IMR-90 (cell line): ENCODE measurements around the gene FMN1. TPM values are rescaled to one million over a fixed set of nuclear protein-coding genes. Genes with fewer than 3 reads are reported as not detected.

Source experiments
- ATAC-seq: fragments of 200-7000 bp; cut with Tn5 transposase; 2 replicates; pipeline ENCODE4 v1.9.1; 2020; ENCODE audit warnings: low read depth, mild to moderate bottlenecking, moderate library complexity
- BruUV-seq: library from RNA; stranded (reverse); fragments of 400-500 nt; replicated peaks from 2 replicates; lab custom pipeline; 2021; lab: Mats Ljungman, UMichigan
- CTCF ChIA-PET: fragments of 300-600 bp; formaldehyde crosslinking; extraction: SDS; loops from one replicate; lab custom pipeline; 2021; ENCODE audit warnings: antibody characterized with exemption; lab: Yijun Ruan, JAX
- POLR2A ChIA-PET: fragments of 300-600 bp; sonication (Branson Sonifier 250); formaldehyde crosslinking; loops from one replicate; lab custom pipeline; 2022; ENCODE audit warnings: antibody characterized with exemption; ENCODE audit not compliant: unreplicated experiment; lab: Charles Lee
- DNase-seq: peaks from one replicate; pipeline ENCODE4 v3.0.0; 2013
- H2AFZ ChIP-seq: replicated peaks from 2 replicates; pipeline ENCODE3; 2013; ENCODE audit warnings: low read length, mild to moderate bottlenecking; ENCODE audit not compliant: poor library complexity
- H2AK5ac ChIP-seq: 2 replicates; pipeline ENCODE4 v1.6.1; 2013; ENCODE audit warnings: low read depth, low read length, inconsistent platforms
- H2AK9ac ChIP-seq: replicated peaks from 2 replicates; pipeline ENCODE3; 2013; ENCODE audit warnings: mild to moderate bottlenecking, low read depth, low read length, moderate library complexity; ENCODE audit not compliant: poor library complexity
- H2BK120ac ChIP-seq: 2 replicates; pipeline ENCODE4 v1.6.1; 2013; ENCODE audit warnings: low read depth, low read length, inconsistent platforms
- H2BK15ac ChIP-seq: 3 replicates; pipeline ENCODE4 v1.6.1; 2013; ENCODE audit warnings: low read depth, low read length, inconsistent platforms
- H2BK20ac ChIP-seq: 2 replicates; pipeline ENCODE4 v1.6.1; 2013; ENCODE audit warnings: low read depth, mild to moderate bottlenecking, inconsistent platforms, low read length, moderate library complexity
- H2BK5ac ChIP-seq: 2 replicates; pipeline ENCODE4 v1.6.1; 2013; ENCODE audit warnings: mild to moderate bottlenecking, low read depth, low read length, inconsistent platforms; ENCODE audit not compliant: poor library complexity, severe bottlenecking
- H3K14ac ChIP-seq: replicated peaks from 2 replicates; pipeline ENCODE4 v1.6.1; 2013; ENCODE audit warnings: low read depth, low read length, inconsistent platforms
- H3K18ac ChIP-seq: 2 replicates; pipeline ENCODE4 v1.6.1; 2013; ENCODE audit warnings: low read depth, low read length, control low read depth
- H3K23ac ChIP-seq: 2 replicates; pipeline ENCODE4 v1.6.1; 2013; ENCODE audit warnings: low read depth, low read length, inconsistent platforms
- H3K27ac ChIP-seq: 2 replicates; pipeline ENCODE4 v1.5.1; 2013; ENCODE audit warnings: mild to moderate bottlenecking, control low read depth, low read length; ENCODE audit not compliant: insufficient read depth
- H3K27me3 ChIP-seq: 2 replicates; pipeline ENCODE4 v1.6.1; 2013; ENCODE audit warnings: low read length; ENCODE audit not compliant: control insufficient read depth, insufficient read depth
- H3K36me3 ChIP-seq: 2 replicates; pipeline ENCODE4 v1.6.1; 2013; ENCODE audit warnings: low read length, mixed read lengths; ENCODE audit not compliant: control insufficient read depth, insufficient read depth
- H3K4ac ChIP-seq: 2 replicates; pipeline ENCODE4 v1.6.1; 2013; ENCODE audit warnings: low read depth, low read length, inconsistent platforms
- H3K4me1 ChIP-seq: 2 replicates; pipeline ENCODE4 v1.6.1; 2013; ENCODE audit warnings: low read length, mixed read lengths; ENCODE audit not compliant: control insufficient read depth, insufficient read depth
- H3K4me2 ChIP-seq: 2 replicates; pipeline ENCODE4 v1.6.1; 2013; ENCODE audit warnings: low read depth, mild to moderate bottlenecking, control low read depth, low read length, moderate library complexity
- H3K4me3 ChIP-seq: 2 replicates; pipeline ENCODE4 v1.5.1; 2013; ENCODE audit warnings: low read depth, mild to moderate bottlenecking, control low read depth, low read length, moderate library complexity; ENCODE audit not compliant: insufficient read depth
- H3K56ac ChIP-seq: 2 replicates; pipeline ENCODE4 v1.6.1; 2013; ENCODE audit warnings: low read length, inconsistent platforms; ENCODE audit not compliant: insufficient read depth; ENCODE audit errors: extremely low read depth
- H3K79me1 ChIP-seq, 2 experiments: 2 replicates each; pipeline ENCODE4 v1.6.1; 2013; ENCODE audit warnings: low read length in 2 of 2, inconsistent platforms in 1 of 2, low read depth in 1 of 2
- H3K9ac ChIP-seq: 2 replicates; pipeline ENCODE4 v1.6.1; 2013; ENCODE audit warnings: low read depth, low read length, control low read depth
- H3K9me1 ChIP-seq: 2 replicates; pipeline ENCODE4 v1.6.1; 2013; ENCODE audit warnings: low read length, inconsistent platforms; ENCODE audit not compliant: insufficient read depth
- H3K9me3 ChIP-seq: 2 replicates; pipeline ENCODE4 v1.6.1; 2013; ENCODE audit warnings: low read length; ENCODE audit not compliant: control insufficient read depth, insufficient read depth
- H4K20me1 ChIP-seq: 2 replicates; pipeline ENCODE4 v1.6.1; 2013; ENCODE audit warnings: low read length, inconsistent platforms; ENCODE audit not compliant: insufficient read depth
- H4K5ac ChIP-seq: 2 replicates; pipeline ENCODE4 v1.6.1; 2013; ENCODE audit warnings: mild to moderate bottlenecking, low read depth, low read length, control low read depth
- H4K8ac ChIP-seq, 2 experiments: 2 replicates each; pipeline ENCODE4 v1.6.1; 2013; ENCODE audit warnings: low read depth in 2 of 2, low read length in 2 of 2, control low read depth in 1 of 2, inconsistent platforms in 1 of 2
- H4K91ac ChIP-seq: 2 replicates; pipeline ENCODE4 v1.6.1; 2013; ENCODE audit warnings: low read depth, low read length, inconsistent platforms; ENCODE audit not compliant: insufficient read depth
- CEBPB ChIP-seq: IDR thresholded peaks from 2 replicates; pipeline ENCODE4 v1.6.1; 2012; ENCODE audit warnings: low read depth, low read length, improper control_type of control experiment
- MAZ ChIP-seq: IDR thresholded peaks from 2 replicates; pipeline ENCODE4 v1.6.1; 2012; ENCODE audit warnings: low read depth, mild to moderate bottlenecking, low read length, improper control_type of control experiment, moderate library complexity, borderline replicate concordance
- MXI1 ChIP-seq: IDR thresholded peaks from 2 replicates; pipeline ENCODE4 v1.6.1; 2012; ENCODE audit warnings: low read depth, mild to moderate bottlenecking, low read length, moderate library complexity, borderline replicate concordance
- NFE2L2 ChIP-seq: fragments of 150-350 bp; IDR thresholded peaks from 2 replicates; pipeline ENCODE4 v1.6.1; 2016; ENCODE audit warnings: low read depth, mild to moderate bottlenecking, low read length
- POLR2A ChIP-seq: IDR thresholded peaks from 2 replicates; pipeline ENCODE4 v1.6.1; 2012; ENCODE audit warnings: mild to moderate bottlenecking, low read depth, low read length
- RAD21 ChIP-seq: IDR thresholded peaks from 2 replicates; pipeline ENCODE4 v1.6.1; 2012; ENCODE audit warnings: low read length, improper control_type of control experiment
- WGBS, 2 experiments: methylation state at CpG; one replicate each; pipeline versions ENCODE4 v1.1.5 to v1.1.7; 2013; ENCODE audit warnings: missing lambda C conversion rate in 2 of 2; ENCODE audit not compliant: insufficient read length in 1 of 2; ENCODE audit errors: extremely low coverage in 2 of 2; 5-methylcytosine and 5-hydroxymethylcytosine counted together
- dilution Hi-C: fragments of 300-500 bp; cut with HindIII; formaldehyde crosslinking; loops from one replicate; pipeline ENCODE4 v1.14.3; 2018; ENCODE audit warnings: low sequenced_read_pairs; ENCODE audit not compliant: unreplicated experiment
- in situ Hi-C: fragments of 300-500 bp; cut with MboI; formaldehyde crosslinking; loops from 3 replicates; pipeline ENCODE4 v1.14.3; 2019; ENCODE audit warnings: low sequenced_read_pairs, inconsistent platforms, mixed read lengths
- intact Hi-C: fragments of 100-400 bp; cut with micrococcal nuclease; formaldehyde crosslinking; loops from 2 replicates; pipeline ENCODE4 v1.10.0; 2022
- polyA plus RNA-seq, 3 experiments: library from polyadenylated mRNA; depleted of rRNA; stranded (reverse); fragments of >200 nt; gene quantifications; 2 replicates each; pipeline ENCODE4 v1.2.3, GENCODE V29; 2012; ENCODE audit warnings: low replicate concordance in 1 of 3
- total RNA-seq: library from RNA; depleted of rRNA; stranded (reverse); fragments of >200 nt; gene quantifications from 2 replicates; pipeline ENCODE4 v1.2.3, GENCODE V29; 2012

Gene FMN1
- total and polyA plus RNA-seq, 2 of the 4 experiments (the other 2 are of a cell fraction), result 7.3 to 17.6 TPM

DNA sequence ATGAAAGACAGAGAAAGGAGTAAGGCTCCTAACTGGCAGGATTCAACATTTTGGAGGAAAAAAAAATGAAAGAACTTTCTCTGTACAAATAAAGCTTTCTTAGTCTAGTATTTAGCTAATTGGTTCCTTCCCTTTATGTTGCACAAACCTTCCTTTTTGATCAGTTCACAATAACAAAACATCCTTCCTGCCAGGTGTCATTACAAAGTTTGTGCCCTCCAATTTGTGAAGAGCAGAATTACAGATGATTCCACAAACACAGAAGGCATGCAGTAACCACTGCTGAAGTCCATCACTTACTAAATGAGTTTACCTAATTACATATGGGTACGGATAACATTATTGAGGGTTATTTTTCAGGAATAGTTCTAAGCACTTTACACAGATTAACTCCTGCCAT lies 179.9 kb downstream of the FMN1 start:
- Histone ChIP-seq H2BK15ac (no peak overlapping the region; the same call in 2 of the 3 replicates), H3K4ac (peak overlapping the region; percentile 46; the same call in 1 of the 2 replicates), H3K27ac (no peak overlapping the region), H4K20me1 (peaks cover 21% of the 10 kb centered on the region; the same call in 1 of the 2 replicates), H2AFZ (no peak overlapping the region), H3K4me3 (no peak overlapping the region), H3K56ac (no peak overlapping the region), H3K27me3 (no peaks in the 10 kb centered on the region), H4K91ac (no peak overlapping the region), H3K36me3 (peaks cover 4% of the 10 kb centered on the region; the same call in 1 of the 2 replicates), H2AK5ac (no peak overlapping the region; the same call in 1 of the 2 replicates), H3K4me2 (no peak overlapping the region), H3K4me1 (peaks cover 8% of the 10 kb centered on the region), H4K5ac (peak overlapping the region; percentile 22; the same call in 1 of the 2 replicates), H3K79me1 (peaks cover 9 to 56% of the 10 kb centered on the region in 2 experiments; a peak in 3 of 4 replicates), H3K14ac (peak overlapping the region; percentile 25; the same call in 1 of the 2 replicates), H3K9me1 (peaks cover 7% of the 10 kb centered on the region; the same call in 1 of the 2 replicates), H2BK20ac (no peak overlapping the region), H2BK120ac (peak overlapping the region; percentile 48; the same call in 1 of the 2 replicates), H2AK9ac (no peak overlapping the region), H3K23ac (peak overlapping the region; percentile 13; the same call in 1 of the 2 replicates), H3K9me3 (no peaks in the 10 kb centered on the region), H3K9ac (no peak overlapping the region), H3K18ac (no peak overlapping the region), H4K8ac (no peak overlapping the region; a peak in 1 of 4 replicates), H2BK5ac (peak overlapping the region; percentile 70)
- ATAC-seq (no peak), DNase-seq (no peak)
- intact Hi-C loops (no loop called here), dilution Hi-C loops (no loop called here), in situ Hi-C loops (no loop called here)
- no TSS peak for BruUV-seq
- CTCF ChIA-PET, result interaction anchor here (0.7 to 1.0 kb wide), 2 partner anchors 352 to 364 kb away, joined by 3 read pairs; no protein-coding TSS in a partner anchor
- POLR2A ChIA-PET, result no interaction called here
- no peak for TF ChIP-seq CEBPB
- TF ChIP-seq RAD21, result no peak
- no peak for TF ChIP-seq POLR2A
- TF ChIP-seq MAZ, result no peak
- TF ChIP-seq NFE2L2, result no peak
- no peak for TF ChIP-seq MXI1
- no CpG with 5 or more reads among the region's 1 CpG for WGBS, 2 experiments
